ENCODE measurements around the gene RRAGD. TPM values are rescaled to one million over a fixed set of nuclear protein-coding genes. Genes with fewer than 3 reads are reported as not detected.

RRAGD gene
- total and polyA plus RNA-seq, 2 of the 8 experiments (the other 6 are each of a cell fraction or from before 2014, with no cell fraction given) = 7.2 to 30.8 TPM

DNA sequence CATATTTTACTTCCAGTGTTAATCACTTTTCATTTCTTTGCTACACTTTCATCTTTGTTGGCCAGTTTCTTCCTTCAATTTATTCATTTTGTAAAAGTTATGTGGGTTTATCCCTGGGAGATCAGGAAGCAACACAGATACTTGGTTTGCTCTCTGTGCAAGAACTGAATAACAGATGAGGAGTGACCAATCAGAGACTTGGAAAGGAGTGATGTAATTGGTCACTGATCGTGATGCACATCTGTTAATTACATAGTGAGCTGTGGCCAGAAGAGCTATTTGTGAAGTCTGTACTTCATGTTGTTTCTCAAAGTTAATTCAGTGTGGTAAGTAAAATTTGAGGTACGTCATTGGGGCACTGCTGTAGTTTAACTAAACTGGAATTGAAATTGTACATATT lies 42.2 kb upstream of the RRAGD start:
- H2BK20ac ChIP-seq (ENCODE audit: low read length) = no peak overlapping the region
- H4K91ac ChIP-seq (replicated peaks; ENCODE audit: insufficient read length, low read length) = no peak overlapping the region
- H3K36me3 ChIP-seq (ENCODE audit: control insufficient read depth in 2 of 4, insufficient read depth in 4 of 4, low read length in 3 of 4) = no peaks in the 10 kb centered on the region
- ChIA-PET CTCF (ENCODE audit: partially characterized antibody) (interaction anchor here (1.2 kb wide), 1 partner anchor 8 kb away, joined by 3 read pairs; no protein-coding TSS in a partner anchor), POLR2A (ENCODE audit: partially characterized antibody) (no interaction called here)
- H3K9ac ChIP-seq (replicated peaks in 1 of 4; ENCODE audit: extremely low read depth in 1 of 4, low read depth in 3 of 4, low read length in 3 of 4) = no peak overlapping the region
- no peak overlapping the region for H2BK120ac ChIP-seq (replicated peaks; ENCODE audit: low read depth, low read length)
- no peak overlapping the region for H2BK15ac ChIP-seq (ENCODE audit: low read length)
- no peak overlapping the region for H3K27ac ChIP-seq (ENCODE audit: low read depth, low read length)
- no peaks in the 10 kb centered on the region for H3K4me1 ChIP-seq (replicated peaks in 1 of 4; ENCODE audit: control insufficient read depth in 3 of 4, insufficient read depth in 4 of 4, low read length in 3 of 4)
- H3K23me2 ChIP-seq (ENCODE audit: low read depth, low read length) = no peaks in the 10 kb centered on the region
- H3K56ac ChIP-seq (replicated peaks; ENCODE audit: insufficient read length, low read depth, low read length) = no peak overlapping the region
- DNase-seq (ENCODE audit: low read depth in 1 of 2, low spot score in 2 of 2) = no peak
- no peak overlapping the region for H2BK5ac ChIP-seq (ENCODE audit: low read depth, low read length)
- no peak for FAIRE-seq
- H4K8ac ChIP-seq (ENCODE audit: extremely low read depth, insufficient read depth, low read length) = no peak overlapping the region
- H3K4ac ChIP-seq (replicated peaks; ENCODE audit: insufficient read length, low read depth, low read length) = no peak overlapping the region
- no peak overlapping the region for H2AFZ ChIP-seq (ENCODE audit: low read length)
- H3K4me3 ChIP-seq (ENCODE audit: extremely low read depth in 1 of 4, insufficient read depth in 2 of 4, low read depth in 3 of 4, low read length in 4 of 4) = no peak overlapping the region
- H3K79me1 ChIP-seq (ENCODE audit: low read depth, low read length) = no peaks in the 10 kb centered on the region
- H3K27me3 ChIP-seq (replicated peaks in 1 of 4; ENCODE audit: control insufficient read depth in 3 of 4, extremely low read depth in 1 of 4, insufficient read depth in 3 of 4, low read length in 3 of 4) = no peaks in the 10 kb centered on the region
- H3K23ac ChIP-seq (ENCODE audit: insufficient read length) = no peak overlapping the region
- no peak overlapping the region for H2BK12ac ChIP-seq (ENCODE audit: low read depth, low read length)
- H3K79me2 ChIP-seq (ENCODE audit: control insufficient read depth in 1 of 2, insufficient read depth in 2 of 2, low read length in 2 of 2) = no peaks in the 10 kb centered on the region
- H3K14ac ChIP-seq (ENCODE audit: insufficient read length) = no peak overlapping the region
- no peak overlapping the region for H4K5ac ChIP-seq (ENCODE audit: insufficient read length, low read depth, low read length)
- H4K20me1 ChIP-seq (replicated peaks in 1 of 2; ENCODE audit: control insufficient read depth in 1 of 2, insufficient read depth in 2 of 2, low read length in 2 of 2) = no peaks in the 10 kb centered on the region
- no peaks in the 10 kb centered on the region for H3K9me3 ChIP-seq (ENCODE audit: insufficient read depth in 2 of 2, low read depth in 1 of 2, low read length in 1 of 2)
- H2AK5ac ChIP-seq (ENCODE audit: low read depth, low read length) = no peak overlapping the region
- H3K4me2 ChIP-seq (ENCODE audit: insufficient read depth in 1 of 2, low read depth in 2 of 2, low read length in 2 of 2) = no peak overlapping the region
- no peak overlapping the region for H3K18ac ChIP-seq (ENCODE audit: extremely low read depth, low read length)
- WGBS, 2 experiments (ENCODE audit: extremely low coverage in 1 of 2, insufficient coverage in 1 of 2, insufficient read length in 1 of 2, insufficient replicate concordance in 2 of 2, low coverage in 1 of 2, low lambda C conversion rate in 2 of 2, missing lambda C conversion rate in 1 of 2) = 89% methylated on average over 2 of the region's 2 CpGs; no CpG with 5 or more reads in 1 of the 2 experiments
- no peak for TF ChIP-seq RXRA (IDR thresholded peaks at IDR 0.05; ENCODE audit: insufficient read depth, low read depth, low read length)
- TF ChIP-seq TEAD4 (IDR thresholded peaks at IDR 0.05; ENCODE audit: low read depth, low read length) = no peak
- no peak for TF ChIP-seq SP1 (IDR thresholded peaks at IDR 0.05; ENCODE audit: low read depth, low read length)
- TF ChIP-seq POU5F1 (IDR thresholded peaks at IDR 0.05; ENCODE audit: low read depth, low read length) = no peak
- TF ChIP-seq NANOG (IDR thresholded peaks at IDR 0.05; ENCODE audit: insufficient read depth, low read depth, low read length, poor library complexity, severe bottlenecking) = no peak
- no peak for TF ChIP-seq GTF2F1 (IDR thresholded peaks at IDR 0.05; ENCODE audit: borderline replicate concordance, low read depth, low read length)
- TF ChIP-seq, protein P1, sequence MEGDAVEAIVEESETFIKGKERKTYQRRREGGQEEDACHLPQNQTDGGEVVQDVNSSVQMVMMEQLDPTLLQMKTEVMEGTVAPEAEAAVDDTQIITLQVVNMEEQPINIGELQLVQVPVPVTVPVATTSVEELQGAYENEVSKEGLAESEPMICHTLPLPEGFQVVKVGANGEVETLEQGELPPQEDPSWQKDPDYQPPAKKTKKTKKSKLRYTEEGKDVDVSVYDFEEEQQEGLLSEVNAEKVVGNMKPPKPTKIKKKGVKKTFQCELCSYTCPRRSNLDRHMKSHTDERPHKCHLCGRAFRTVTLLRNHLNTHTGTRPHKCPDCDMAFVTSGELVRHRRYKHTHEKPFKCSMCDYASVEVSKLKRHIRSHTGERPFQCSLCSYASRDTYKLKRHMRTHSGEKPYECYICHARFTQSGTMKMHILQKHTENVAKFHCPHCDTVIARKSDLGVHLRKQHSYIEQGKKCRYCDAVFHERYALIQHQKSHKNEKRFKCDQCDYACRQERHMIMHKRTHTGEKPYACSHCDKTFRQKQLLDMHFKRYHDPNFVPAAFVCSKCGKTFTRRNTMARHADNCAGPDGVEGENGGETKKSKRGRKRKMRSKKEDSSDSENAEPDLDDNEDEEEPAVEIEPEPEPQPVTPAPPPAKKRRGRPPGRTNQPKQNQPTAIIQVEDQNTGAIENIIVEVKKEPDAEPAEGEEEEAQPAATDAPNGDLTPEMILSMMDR (IDR thresholded peaks at IDR 0.05; ENCODE audit: control extremely low read depth in 1 of 3, insufficient read depth in 1 of 3, low read depth in 1 of 3, low read length in 3 of 3) = no peak
- TF ChIP-seq KDM4A (IDR thresholded peaks at IDR 0.05; ENCODE audit: low read depth, low read length, severe bottlenecking) = no peak
- no peak for TF ChIP-seq RBBP5 (IDR thresholded peaks at IDR 0.05; ENCODE audit: borderline replicate concordance, low read depth, low read length)
- TF ChIP-seq NRF1 (IDR thresholded peaks at IDR 0.05; ENCODE audit: low read depth, low read length) = no peak
- TF ChIP-seq EP300 (IDR thresholded peaks at IDR 0.05; ENCODE audit: borderline replicate concordance in 1 of 2, low read depth in 2 of 2, low read length in 2 of 2) = no peak
